ENCODE results near the gene WARS2. TPM values are rescaled to one million over a fixed set of nuclear protein-coding genes. Genes with fewer than 3 reads are reported as not detected.

The WARS2 gene
- total and polyA plus RNA-seq, 8 donors: 3.5 to 48.4 (median 9.5) TPM

DNA sequence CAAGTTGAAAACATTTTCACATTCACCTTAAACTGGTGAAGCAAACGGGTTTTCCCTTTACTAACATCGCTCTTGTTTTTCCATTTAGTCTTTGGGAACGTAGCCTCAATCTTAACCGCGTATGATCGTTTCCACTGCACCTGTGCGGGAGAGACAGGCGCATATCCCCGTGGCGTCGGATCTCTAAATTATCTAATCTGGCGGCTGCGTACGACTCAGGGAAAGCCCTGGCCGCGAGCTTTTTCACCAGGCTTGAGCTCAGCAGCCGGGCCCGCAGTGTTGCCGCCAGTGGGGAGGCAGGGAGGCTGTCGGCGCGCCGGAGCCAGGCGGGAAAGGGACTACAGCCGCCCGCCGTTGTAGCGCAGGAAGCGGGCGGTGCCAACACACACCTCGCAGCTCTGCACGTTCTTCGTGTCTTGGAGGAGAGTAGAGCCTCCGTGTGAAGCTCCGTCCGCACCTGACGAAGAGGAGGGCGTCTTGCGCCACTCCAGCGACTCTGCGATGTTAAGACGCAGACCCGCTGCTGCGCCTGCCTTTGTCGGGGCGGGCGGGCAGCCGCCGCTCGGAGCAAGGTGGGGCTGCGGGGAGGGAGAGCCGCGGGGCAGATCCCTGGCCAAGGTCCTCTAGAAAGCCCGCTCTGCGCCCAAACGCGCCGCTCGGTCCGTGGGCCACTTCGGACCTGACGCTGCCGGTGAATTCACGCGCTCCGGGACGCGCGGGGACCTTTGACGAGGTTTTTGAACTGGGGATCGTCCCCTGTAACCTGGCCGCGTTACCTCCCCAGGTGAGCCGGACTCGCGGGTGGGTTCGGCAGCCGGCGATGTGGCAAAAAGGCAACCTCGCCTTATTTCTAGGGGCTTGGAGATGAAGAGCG, 133.8 kb downstream of the WARS2 start:
- peaks cover 26 to 40% (median 32%) of the 10 kb centered on the region in 4 donors for H3K4me1 ChIP-seq
- peaks cover 0 to 17% (median 3%) of the 10 kb centered on the region in 4 donors for H3K9me3 ChIP-seq
- peak overlapping the region in 1 of 4 donors; percentile 35 for H3K4me3 ChIP-seq
- DNase-seq: no peak
- 2 to 6% (median 6%) methylated on average over 60 to 81 of the region's 81 CpGs for WGBS, 5 donors
- intact Hi-C loops (cut with DNase I; ENCODE audit: low total_unique reads): no loop called here
- no peak for TF ChIP-seq POLR2A (IDR thresholded peaks at IDR 0.05)
- TF ChIP-seq, protein P1, sequence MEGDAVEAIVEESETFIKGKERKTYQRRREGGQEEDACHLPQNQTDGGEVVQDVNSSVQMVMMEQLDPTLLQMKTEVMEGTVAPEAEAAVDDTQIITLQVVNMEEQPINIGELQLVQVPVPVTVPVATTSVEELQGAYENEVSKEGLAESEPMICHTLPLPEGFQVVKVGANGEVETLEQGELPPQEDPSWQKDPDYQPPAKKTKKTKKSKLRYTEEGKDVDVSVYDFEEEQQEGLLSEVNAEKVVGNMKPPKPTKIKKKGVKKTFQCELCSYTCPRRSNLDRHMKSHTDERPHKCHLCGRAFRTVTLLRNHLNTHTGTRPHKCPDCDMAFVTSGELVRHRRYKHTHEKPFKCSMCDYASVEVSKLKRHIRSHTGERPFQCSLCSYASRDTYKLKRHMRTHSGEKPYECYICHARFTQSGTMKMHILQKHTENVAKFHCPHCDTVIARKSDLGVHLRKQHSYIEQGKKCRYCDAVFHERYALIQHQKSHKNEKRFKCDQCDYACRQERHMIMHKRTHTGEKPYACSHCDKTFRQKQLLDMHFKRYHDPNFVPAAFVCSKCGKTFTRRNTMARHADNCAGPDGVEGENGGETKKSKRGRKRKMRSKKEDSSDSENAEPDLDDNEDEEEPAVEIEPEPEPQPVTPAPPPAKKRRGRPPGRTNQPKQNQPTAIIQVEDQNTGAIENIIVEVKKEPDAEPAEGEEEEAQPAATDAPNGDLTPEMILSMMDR (IDR thresholded peaks at IDR 0.05): no peak
- no peak for TF ChIP-seq POLR2AphosphoS5 (IDR thresholded peaks at IDR 0.05)
- no peak for TF ChIP-seq EP300 (IDR thresholded peaks at IDR 0.05)
- H3K27ac ChIP-seq: no peak overlapping the region
- peaks cover 40 to 93% (median 68%) of the 10 kb centered on the region in 3 donors for H3K27me3 ChIP-seq
- H3K36me3 ChIP-seq: no peaks in the 10 kb centered on the region

DNA sequence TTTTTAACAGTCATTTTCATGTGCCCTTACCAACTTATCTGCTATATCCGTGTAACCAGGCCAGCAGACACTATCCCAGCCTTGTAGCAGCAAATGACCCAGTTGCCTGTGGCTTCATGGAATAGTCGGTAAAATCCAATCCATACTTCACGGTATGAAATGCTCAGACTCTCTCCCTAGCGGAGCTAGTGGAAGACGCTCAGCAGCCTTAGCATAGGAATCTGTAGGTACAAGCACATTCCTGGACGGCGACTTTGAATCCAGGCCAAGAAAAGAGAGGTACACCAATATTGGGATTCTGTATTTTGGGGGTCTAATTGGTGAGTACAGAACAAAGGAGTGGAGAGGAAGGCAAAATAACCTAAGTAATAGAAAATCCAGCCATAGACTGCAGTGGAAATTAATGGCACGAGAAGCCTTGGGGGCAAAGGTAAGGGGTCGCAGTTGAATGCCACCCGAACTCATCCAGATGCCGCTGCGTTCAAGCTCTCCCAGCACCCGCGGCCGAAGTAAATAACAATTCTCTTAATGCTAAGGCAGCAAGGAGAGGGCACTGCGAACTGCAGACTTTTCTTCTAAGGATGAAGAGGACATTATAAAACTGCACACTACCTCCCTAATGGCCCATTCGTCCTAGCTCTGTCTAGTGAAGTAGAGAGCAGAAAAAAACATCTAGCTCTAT, 134.6 kb downstream of the WARS2 start:
- no peak for TF ChIP-seq POLR2A (IDR thresholded peaks at IDR 0.05)
- TF ChIP-seq POLR2AphosphoS5 (IDR thresholded peaks at IDR 0.05): no peak
- no peak for TF ChIP-seq EP300 (IDR thresholded peaks at IDR 0.05)
- TF ChIP-seq, protein P1 (IDR thresholded peaks at IDR 0.05): no peak
- intact Hi-C loops (cut with DNase I; ENCODE audit: low total_unique reads): no loop called here
- 8 to 13% (median 10%) methylated on average over 17 of the region's 17 CpGs for WGBS, 5 donors
- no peaks in the 10 kb centered on the region for H3K36me3 ChIP-seq
- H3K27ac ChIP-seq: no peak overlapping the region
- H3K4me1 ChIP-seq: peaks cover 30 to 47% (median 39%) of the 10 kb centered on the region in 4 donors
- peaks cover 44 to 100% (median 76%) of the 10 kb centered on the region in 3 donors for H3K27me3 ChIP-seq
- H3K9me3 ChIP-seq: peaks cover 0 to 17% (median 3%) of the 10 kb centered on the region in 4 donors
- no peak overlapping the region for H3K4me3 ChIP-seq
- DNase-seq: no peak

DNA sequence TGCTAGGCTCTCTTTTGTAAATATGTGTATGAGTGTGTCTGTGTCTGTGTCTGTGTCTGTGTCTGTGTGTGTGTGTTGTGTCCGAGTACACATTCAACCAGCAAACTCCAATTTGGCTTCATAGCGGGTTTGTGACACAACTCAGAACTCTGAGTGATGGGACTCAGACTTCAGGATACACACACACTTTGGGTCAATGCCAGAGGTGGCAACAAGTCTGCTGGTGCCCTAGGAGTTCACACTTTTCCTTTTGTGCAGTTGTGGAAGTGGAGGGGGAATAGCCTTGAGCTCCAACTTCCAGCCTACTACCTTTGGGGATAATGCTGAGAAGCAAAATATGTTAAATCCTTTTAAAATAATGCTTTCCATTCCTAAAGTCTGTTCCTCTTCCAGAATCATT, 135.7 kb downstream of the WARS2 start:
- no peaks in the 10 kb centered on the region for H3K36me3 ChIP-seq
- H3K4me3 ChIP-seq: no peak overlapping the region
- peaks cover 51 to 100% (median 87%) of the 10 kb centered on the region in 3 donors for H3K27me3 ChIP-seq
- 31 to 58% (median 47%) methylated on average over 2 of the region's 2 CpGs for WGBS, 5 donors
- intact Hi-C loops (cut with DNase I; ENCODE audit: low total_unique reads): no loop called here
- TF ChIP-seq, protein P1 (IDR thresholded peaks at IDR 0.05): no peak
- TF ChIP-seq POLR2A (IDR thresholded peaks at IDR 0.05): no peak
- TF ChIP-seq EP300 (IDR thresholded peaks at IDR 0.05): no peak
- peaks cover 31 to 55% (median 47%) of the 10 kb centered on the region in 4 donors for H3K4me1 ChIP-seq
- H3K27ac ChIP-seq: no peak overlapping the region
- no peak for DNase-seq
- peaks cover 0 to 17% (median 3%) of the 10 kb centered on the region in 4 donors for H3K9me3 ChIP-seq

DNA sequence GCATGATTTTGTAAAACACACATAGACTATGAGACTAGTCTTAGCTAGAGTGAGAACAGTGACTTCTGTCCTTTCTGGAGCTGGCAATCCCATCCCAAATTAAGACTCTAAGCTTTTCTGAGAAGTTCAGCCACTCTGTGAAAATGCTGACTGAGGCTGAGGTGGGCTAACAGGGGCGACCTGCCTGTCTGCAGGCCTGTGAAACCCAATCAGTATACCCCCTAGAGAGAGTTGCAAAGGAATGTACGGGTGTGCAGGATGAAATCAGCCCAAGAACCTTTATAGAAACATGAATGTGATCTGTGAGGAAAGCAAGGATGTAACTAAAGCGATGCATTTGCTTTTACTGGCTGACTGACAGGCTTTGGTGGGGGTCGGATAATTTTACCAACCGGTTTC, 136.3 kb downstream of the WARS2 start:
- H3K27ac ChIP-seq: no peak overlapping the region
- peaks cover 0 to 17% (median 3%) of the 10 kb centered on the region in 4 donors for H3K9me3 ChIP-seq
- intact Hi-C loops (cut with DNase I; ENCODE audit: low total_unique reads): no loop called here
- H3K4me3 ChIP-seq: no peak overlapping the region
- no peak for DNase-seq
- H3K27me3 ChIP-seq: peaks cover 57 to 100% (median 93%) of the 10 kb centered on the region in 3 donors
- H3K36me3 ChIP-seq: no peaks in the 10 kb centered on the region
- TF ChIP-seq, protein P1 (IDR thresholded peaks at IDR 0.05): no peak
- TF ChIP-seq POLR2AphosphoS5 (IDR thresholded peaks at IDR 0.05) (no peak), EP300 (IDR thresholded peaks at IDR 0.05) (no peak), POLR2A (IDR thresholded peaks at IDR 0.05) (no peak)
- peaks cover 30 to 57% (median 47%) of the 10 kb centered on the region in 4 donors for H3K4me1 ChIP-seq
- WGBS, 5 donors: 18 to 29% (median 25%) methylated on average over 5 of the region's 5 CpGs
